HepG2 (cell line): ENCODE measurements around the gene ZBTB4. TPM values are rescaled to one million over a fixed set of nuclear protein-coding genes. Genes with fewer than 3 reads are reported as not detected.
A peak's percentile ranks its signal among the peaks of the same experiment; 100 is the strongest.

Experiments
- CREB1 ChIP-seq, 2 experiments: fragments of 450-650 bp in 1 of 2; IDR thresholded peaks; 2 replicates each; pipeline ENCODE4 v1.6.1; 2016 to 2017; ENCODE audit warnings: control low read depth in 1 of 2, mild to moderate bottlenecking in 1 of 2, missing compliant biosample characterization in 1 of 2, missing genetic modification characterization in 1 of 2
- KMT2A ChIP-seq: sonication (generic); formaldehyde crosslinking; IDR thresholded peaks from 2 replicates; pipeline ENCODE4 v1.4.0; 2020; ENCODE audit warnings: missing genetic modification reagents
- TP53 ChIP-seq: sonication (generic); formaldehyde crosslinking; conservative IDR thresholded peaks from 2 replicates; pipeline ENCODE4 v1.4.0; 2020; ENCODE audit warnings: missing genetic modification reagents
- ZFY ChIP-seq: sonication (generic); formaldehyde crosslinking; IDR thresholded peaks from 2 replicates; pipeline ENCODE4 v1.4.0; 2020; ENCODE audit warnings: missing genetic modification reagents
- ZNF224 ChIP-seq: sonication (generic); formaldehyde crosslinking; IDR thresholded peaks from 2 replicates; pipeline ENCODE4 v1.5.0; 2020; ENCODE audit warnings: mild to moderate bottlenecking, missing genetic modification reagents
- ZNF841 ChIP-seq: sonication (generic); formaldehyde crosslinking; IDR thresholded peaks from 2 replicates; pipeline ENCODE4 v1.8.1; 2023; ENCODE audit warnings: missing genetic modification reagents, borderline replicate concordance
- polyA plus RNA-seq, 8 experiments: library from polyadenylated mRNA; depleted of rRNA in 3 of 8; stranded (reverse) in 7 of 8; unstranded in 1 of 8; fragments of >200 nt; fragmentation: Illumina TruSeq in 4 of 8; extraction: Trizol in 4 of 8; gene quantifications; 2 replicates each; pipeline versions ENCODE4 v1.2.1 to v1.2.3, GENCODE V29; 2011 to 2016; ENCODE audit warnings: low read depth in 4 of 8, missing spikeins in 1 of 8, mixed read lengths in 1 of 8; ENCODE audit not compliant: insufficient read depth in 1 of 8
- total RNA-seq, 5 experiments: library from RNA; depleted of rRNA; stranded (reverse); fragments of >200 nt; fragmentation: Illumina TruSeq; extraction: Trizol; gene quantifications; 2 replicates each; pipeline ENCODE4 v1.2.3, GENCODE V29; 2016; ENCODE audit warnings: low read depth in 1 of 5
- TF ChIP-seq, protein P1 (sequence below): sonication (generic); formaldehyde crosslinking; IDR thresholded peaks from 2 replicates; pipeline ENCODE4 v1.5.1; 2020; ENCODE audit warnings: mild to moderate bottlenecking, missing genetic modification reagents, moderate library complexity
- TF ChIP-seq, protein P2 (sequence below): sonication (generic); formaldehyde crosslinking; IDR thresholded peaks from 2 replicates; pipeline ENCODE4 v1.5.0; 2020; ENCODE audit warnings: mild to moderate bottlenecking, missing genetic modification reagents
- TF ChIP-seq, protein P3 (sequence below): sonication (generic); formaldehyde crosslinking; IDR thresholded peaks from 2 replicates; pipeline ENCODE4 v1.5.0; 2020; ENCODE audit warnings: mild to moderate bottlenecking, missing genetic modification reagents, borderline replicate concordance
- TF ChIP-seq, protein P4 (sequence below): sonication (generic); formaldehyde crosslinking; IDR thresholded peaks from 2 replicates; pipeline ENCODE4 v1.4.0; 2020; ENCODE audit warnings: missing genetic modification reagents
- TF ChIP-seq, protein P5 (sequence below): sonication (generic); formaldehyde crosslinking; IDR thresholded peaks from 2 replicates; pipeline ENCODE4 v1.5.0; 2020; ENCODE audit warnings: mild to moderate bottlenecking, missing genetic modification reagents, moderate library complexity
- TF ChIP-seq, protein P6 (sequence below): sonication (generic); formaldehyde crosslinking; IDR thresholded peaks from 2 replicates; pipeline ENCODE4 v1.4.0; 2020; ENCODE audit warnings: mild to moderate bottlenecking, missing genetic modification reagents

ZBTB4 gene
- total and polyA plus RNA-seq, 2 of the 13 experiments (the other 11 are each of a cell fraction or from before 2014, with no cell fraction given) = 4.3 to 7.4 TPM

DNA sequence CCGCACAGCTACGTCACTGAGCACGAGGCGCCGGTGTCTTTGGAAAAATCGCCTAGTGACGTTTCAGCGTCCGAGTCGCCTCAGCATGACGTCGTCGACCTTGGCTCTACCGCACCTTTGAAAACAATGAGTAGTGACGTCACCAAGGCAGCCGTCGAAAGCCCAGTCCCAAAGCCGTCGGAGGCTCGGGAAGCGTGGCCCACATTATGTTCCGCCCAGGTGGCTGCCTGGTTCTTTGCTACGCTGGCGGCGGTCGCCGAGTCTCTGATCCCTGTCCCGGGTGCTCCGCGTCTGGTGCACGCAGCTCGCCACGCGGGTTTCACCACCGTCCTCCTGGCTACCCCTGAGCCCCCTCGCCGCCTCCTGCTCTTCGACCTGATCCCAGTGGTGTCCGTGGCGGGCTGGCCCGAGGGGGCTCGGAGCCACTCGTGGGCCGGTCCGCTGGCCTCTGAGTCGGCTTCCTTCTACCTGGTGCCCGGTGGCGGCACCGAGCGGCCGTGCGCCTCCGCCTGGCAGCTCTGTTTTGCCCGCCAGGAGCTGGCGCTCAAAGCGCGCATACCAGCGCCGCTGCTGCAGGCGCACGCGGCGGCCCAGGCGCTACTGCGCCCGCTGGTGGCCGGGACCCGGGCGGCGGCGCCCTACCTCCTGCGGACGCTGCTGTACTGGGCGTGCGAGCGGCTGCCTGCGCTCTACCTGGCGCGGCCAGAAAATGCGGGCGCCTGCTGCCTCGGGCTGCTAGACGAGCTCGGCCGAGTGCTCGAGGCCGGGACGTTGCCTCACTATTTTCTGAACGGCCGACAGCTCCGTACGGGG is 42.7 kb downstream of the ZBTB4 start (continued):
- TF ChIP-seq, protein P1, sequence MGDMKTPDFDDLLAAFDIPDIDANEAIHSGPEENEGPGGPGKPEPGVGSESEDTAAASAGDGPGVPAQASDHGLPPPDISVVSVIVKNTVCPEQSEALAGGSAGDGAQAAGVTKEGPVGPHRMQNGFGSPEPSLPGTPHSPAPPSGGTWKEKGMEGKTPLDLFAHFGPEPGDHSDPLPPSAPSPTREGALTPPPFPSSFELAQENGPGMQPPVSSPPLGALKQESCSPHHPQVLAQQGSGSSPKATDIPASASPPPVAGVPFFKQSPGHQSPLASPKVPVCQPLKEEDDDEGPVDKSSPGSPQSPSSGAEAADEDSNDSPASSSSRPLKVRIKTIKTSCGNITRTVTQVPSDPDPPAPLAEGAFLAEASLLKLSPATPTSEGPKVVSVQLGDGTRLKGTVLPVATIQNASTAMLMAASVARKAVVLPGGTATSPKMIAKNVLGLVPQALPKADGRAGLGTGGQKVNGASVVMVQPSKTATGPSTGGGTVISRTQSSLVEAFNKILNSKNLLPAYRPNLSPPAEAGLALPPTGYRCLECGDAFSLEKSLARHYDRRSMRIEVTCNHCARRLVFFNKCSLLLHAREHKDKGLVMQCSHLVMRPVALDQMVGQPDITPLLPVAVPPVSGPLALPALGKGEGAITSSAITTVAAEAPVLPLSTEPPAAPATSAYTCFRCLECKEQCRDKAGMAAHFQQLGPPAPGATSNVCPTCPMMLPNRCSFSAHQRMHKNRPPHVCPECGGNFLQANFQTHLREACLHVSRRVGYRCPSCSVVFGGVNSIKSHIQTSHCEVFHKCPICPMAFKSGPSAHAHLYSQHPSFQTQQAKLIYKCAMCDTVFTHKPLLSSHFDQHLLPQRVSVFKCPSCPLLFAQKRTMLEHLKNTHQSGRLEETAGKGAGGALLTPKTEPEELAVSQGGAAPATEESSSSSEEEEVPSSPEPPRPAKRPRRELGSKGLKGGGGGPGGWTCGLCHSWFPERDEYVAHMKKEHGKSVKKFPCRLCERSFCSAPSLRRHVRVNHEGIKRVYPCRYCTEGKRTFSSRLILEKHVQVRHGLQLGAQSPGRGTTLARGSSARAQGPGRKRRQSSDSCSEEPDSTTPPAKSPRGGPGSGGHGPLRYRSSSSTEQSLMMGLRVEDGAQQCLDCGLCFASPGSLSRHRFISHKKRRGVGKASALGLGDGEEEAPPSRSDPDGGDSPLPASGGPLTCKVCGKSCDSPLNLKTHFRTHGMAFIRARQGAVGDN = peak; percentile 82
- no peak for TF ChIP-seq ZNF841
- TF ChIP-seq, protein P2, sequence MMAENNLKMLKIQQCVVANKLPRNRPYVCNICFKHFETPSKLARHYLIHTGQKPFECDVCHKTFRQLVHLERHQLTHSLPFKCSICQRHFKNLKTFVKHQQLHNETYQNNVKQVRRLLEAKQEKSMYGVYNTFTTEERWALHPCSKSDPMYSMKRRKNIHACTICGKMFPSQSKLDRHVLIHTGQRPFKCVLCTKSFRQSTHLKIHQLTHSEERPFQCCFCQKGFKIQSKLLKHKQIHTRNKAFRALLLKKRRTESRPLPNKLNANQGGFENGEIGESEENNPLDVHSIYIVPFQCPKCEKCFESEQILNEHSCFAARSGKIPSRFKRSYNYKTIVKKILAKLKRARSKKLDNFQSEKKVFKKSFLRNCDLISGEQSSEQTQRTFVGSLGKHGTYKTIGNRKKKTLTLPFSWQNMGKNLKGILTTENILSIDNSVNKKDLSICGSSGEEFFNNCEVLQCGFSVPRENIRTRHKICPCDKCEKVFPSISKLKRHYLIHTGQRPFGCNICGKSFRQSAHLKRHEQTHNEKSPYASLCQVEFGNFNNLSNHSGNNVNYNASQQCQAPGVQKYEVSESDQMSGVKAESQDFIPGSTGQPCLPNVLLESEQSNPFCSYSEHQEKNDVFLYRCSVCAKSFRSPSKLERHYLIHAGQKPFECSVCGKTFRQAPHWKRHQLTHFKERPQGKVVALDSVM = peak; percentile 50; the same call in 1 of the 2 replicates
- TF ChIP-seq, protein P3, sequence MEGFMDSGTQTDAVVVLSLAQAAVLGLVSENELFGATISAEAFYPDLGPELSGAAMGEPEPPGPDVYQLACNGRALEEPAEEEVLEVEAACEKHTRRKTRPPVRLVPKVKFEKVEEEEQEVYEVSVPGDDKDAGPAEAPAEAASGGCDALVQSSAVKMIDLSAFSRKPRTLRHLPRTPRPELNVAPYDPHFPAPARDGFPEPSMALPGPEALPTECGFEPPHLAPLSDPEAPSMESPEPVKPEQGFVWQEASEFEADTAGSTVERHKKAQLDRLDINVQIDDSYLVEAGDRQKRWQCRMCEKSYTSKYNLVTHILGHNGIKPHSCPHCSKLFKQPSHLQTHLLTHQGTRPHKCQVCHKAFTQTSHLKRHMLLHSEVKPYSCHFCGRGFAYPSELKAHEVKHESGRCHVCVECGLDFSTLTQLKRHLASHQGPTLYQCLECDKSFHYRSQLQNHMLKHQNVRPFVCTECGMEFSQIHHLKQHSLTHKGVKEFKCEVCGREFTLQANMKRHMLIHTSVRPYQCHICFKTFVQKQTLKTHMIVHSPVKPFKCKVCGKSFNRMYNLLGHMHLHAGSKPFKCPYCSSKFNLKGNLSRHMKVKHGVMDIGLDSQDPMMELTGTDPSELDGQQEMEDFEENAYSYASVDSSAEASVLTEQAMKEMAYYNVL = no peak
- 0 out of 2 replicates have a peak, but pooled peaks have one; percentile 25 for TF ChIP-seq ZFY
- TF ChIP-seq CREB1 (IDR thresholded peaks at IDR 0.05) = peak; percentile 74
- no peak for TF ChIP-seq CREB1 (CRISPR knock-in tag; IDR thresholded peaks at IDR 0.05)
- TF ChIP-seq KMT2A (CRISPR knock-in tag) = peak; percentile 21; the same call in 1 of the 2 replicates
- TF ChIP-seq, protein P4, sequence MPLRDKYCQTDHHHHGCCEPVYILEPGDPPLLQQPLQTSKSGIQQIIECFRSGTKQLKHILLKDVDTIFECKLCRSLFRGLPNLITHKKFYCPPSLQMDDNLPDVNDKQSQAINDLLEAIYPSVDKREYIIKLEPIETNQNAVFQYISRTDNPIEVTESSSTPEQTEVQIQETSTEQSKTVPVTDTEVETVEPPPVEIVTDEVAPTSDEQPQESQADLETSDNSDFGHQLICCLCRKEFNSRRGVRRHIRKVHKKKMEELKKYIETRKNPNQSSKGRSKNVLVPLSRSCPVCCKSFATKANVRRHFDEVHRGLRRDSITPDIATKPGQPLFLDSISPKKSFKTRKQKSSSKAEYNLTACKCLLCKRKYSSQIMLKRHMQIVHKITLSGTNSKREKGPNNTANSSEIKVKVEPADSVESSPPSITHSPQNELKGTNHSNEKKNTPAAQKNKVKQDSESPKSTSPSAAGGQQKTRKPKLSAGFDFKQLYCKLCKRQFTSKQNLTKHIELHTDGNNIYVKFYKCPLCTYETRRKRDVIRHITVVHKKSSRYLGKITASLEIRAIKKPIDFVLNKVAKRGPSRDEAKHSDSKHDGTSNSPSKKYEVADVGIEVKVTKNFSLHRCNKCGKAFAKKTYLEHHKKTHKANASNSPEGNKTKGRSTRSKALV (CRISPR knock-in tag) = peak; percentile 81
- TF ChIP-seq ZNF224 (CRISPR knock-in tag) = no peak
- TF ChIP-seq TP53 (CRISPR knock-in tag) = no peak
- TF ChIP-seq, protein P5, sequence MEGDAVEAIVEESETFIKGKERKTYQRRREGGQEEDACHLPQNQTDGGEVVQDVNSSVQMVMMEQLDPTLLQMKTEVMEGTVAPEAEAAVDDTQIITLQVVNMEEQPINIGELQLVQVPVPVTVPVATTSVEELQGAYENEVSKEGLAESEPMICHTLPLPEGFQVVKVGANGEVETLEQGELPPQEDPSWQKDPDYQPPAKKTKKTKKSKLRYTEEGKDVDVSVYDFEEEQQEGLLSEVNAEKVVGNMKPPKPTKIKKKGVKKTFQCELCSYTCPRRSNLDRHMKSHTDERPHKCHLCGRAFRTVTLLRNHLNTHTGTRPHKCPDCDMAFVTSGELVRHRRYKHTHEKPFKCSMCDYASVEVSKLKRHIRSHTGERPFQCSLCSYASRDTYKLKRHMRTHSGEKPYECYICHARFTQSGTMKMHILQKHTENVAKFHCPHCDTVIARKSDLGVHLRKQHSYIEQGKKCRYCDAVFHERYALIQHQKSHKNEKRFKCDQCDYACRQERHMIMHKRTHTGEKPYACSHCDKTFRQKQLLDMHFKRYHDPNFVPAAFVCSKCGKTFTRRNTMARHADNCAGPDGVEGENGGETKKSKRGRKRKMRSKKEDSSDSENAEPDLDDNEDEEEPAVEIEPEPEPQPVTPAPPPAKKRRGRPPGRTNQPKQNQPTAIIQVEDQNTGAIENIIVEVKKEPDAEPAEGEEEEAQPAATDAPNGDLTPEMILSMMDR = peak; percentile 81
- TF ChIP-seq, protein P6, sequence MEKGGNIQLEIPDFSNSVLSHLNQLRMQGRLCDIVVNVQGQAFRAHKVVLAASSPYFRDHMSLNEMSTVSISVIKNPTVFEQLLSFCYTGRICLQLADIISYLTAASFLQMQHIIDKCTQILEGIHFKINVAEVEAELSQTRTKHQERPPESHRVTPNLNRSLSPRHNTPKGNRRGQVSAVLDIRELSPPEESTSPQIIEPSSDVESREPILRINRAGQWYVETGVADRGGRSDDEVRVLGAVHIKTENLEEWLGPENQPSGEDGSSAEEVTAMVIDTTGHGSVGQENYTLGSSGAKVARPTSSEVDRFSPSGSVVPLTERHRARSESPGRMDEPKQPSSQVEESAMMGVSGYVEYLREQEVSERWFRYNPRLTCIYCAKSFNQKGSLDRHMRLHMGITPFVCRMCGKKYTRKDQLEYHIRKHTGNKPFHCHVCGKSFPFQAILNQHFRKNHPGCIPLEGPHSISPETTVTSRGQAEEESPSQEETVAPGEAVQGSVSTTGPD (CRISPR knock-in tag) = no peak
